GM08714 (cell line): ENCODE data around the gene AXIN2.
A peak's percentile ranks its signal among the peaks of the same experiment; 100 is the strongest.

Source experiments
- H3K4me3 ChIP-seq: fragments of 200-500 bp; sonication (Bioruptor generic); 2 replicates; pipeline ENCODE4 v1.5.1; 2014; ENCODE audit warnings: mild to moderate bottlenecking, low read length, inconsistent platforms
- ZNF274 ChIP-seq: IDR thresholded peaks from 2 replicates; pipeline ENCODE4 v1.6.1; 2012; ENCODE audit warnings: mild to moderate bottlenecking, low read depth, low read length

The AXIN2 gene

DNA sequence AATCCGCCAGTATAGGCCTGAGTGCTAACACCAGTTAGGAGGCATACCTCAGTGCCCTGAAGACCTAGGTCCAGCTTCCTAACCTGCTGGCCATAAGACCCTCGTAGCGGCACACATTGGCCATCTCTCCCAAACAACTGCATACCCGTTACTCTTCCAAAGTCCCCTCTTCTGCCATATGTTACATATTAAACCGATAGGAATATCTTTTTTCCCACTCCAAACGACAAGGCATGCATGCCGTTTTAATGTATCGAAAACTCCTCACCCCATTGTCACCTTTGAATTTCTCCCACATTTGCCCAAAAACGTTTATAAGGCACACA is 721 bp upstream of the AXIN2 start:
- TF ChIP-seq ZNF274, result no peak
- no peak overlapping the region for H3K4me3 ChIP-seq

DNA sequence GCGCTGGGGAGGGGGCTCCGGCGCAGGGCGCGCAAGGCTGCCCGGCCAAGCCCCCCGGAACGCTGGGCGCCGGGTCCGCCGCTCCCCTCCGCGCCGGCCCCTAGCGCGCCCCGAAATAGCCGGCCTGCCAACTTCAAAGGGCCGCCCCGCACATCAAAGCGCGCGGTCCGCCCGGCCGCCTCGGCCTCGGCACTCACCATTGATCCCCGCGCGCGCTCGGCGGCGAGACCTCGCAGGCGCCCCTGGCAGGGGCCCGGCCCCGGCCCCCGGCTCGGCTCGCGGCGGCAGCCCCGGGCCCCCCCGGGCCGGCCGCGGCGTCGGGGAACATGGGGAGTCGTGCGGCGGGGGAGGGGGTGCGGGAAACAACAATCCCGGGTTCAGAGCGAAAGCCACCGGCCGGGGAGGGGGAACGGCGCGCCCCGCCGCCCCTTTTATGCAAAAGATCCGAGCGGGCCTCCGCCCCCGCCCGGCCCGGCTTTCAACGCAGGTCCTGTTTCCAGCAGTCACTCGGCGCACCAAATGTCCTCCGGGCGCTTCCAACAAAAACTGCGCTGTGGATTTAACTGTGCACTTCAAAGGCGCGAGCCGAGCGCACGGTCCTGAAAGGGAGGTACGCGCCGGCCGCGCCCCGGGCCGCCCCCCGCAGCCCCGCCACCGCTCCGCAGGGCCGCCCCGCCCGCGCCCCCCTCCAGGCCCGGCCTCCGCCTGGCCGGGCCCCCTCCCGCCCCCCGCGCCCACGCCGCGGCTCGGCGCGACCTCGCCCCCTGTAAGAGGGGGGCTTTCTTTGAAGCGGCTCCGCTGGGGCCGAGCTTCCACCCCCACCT is 608 bp downstream of the AXIN2 start:
- peak overlapping the region; percentile 68 for H3K4me3 ChIP-seq
- no peak for TF ChIP-seq ZNF274

DNA sequence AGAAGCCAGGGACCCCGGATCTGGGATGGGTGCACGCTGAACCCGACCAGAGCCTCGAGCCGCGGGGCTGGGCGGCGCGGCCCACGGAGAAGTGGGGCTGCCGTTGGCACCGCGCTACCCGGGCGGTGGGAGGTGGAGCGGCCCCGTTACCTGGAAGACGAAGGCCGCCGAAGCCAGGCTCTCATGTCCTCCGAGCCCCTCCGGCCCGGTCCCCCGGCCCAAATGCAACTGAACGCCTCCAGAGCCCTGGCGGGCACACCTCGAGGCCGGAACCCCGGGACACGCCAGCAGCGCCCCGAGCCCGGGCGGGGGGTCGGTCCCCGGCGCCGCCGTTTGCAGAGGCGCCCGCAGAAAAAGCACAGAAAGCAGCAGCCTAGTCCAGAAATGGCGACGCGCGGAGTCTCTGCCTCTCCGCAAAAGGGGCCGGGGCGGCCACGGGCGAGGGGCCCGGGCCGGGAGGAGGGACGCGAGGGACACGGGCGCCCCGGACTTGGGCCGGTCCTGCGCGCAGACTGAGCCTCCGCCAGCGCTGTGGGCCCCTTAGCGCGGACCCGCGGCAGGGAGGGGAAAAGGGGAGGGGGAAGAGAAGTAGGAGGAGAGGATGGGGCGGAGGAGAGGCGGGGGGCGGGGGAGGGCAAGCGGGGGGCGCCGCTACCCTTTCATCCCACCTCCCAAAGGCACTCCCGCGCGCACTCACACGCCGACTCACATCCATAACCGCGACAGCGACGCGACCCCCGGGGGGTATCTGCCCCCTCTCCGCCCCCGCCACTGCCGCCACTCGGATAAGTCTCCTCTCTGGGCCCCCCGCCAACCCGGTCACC is 1.4 kb downstream of the AXIN2 start:
- TF ChIP-seq ZNF274, result no peak
- peak overlapping the region; percentile 68 for H3K4me3 ChIP-seq

DNA sequence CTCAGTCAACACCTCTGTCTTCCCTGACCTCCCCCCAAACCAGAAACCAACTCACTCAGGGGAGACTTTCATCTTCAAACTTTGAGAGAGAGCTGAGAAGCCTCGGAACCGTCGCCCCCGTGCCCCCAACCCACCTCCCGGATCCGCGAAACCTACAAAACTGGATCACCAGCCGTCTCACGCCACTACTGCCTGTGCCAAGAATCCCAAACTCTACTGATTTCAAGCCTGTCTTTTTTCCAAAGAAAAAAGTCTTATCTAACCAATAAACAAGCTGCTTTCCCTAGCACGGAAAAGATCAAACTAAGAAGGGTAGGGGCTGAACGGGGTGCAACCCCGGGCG is 2.0 kb downstream of the AXIN2 start:
- TF ChIP-seq ZNF274, result no peak
- H3K4me3 ChIP-seq, result peak overlapping the region; percentile 68

DNA sequence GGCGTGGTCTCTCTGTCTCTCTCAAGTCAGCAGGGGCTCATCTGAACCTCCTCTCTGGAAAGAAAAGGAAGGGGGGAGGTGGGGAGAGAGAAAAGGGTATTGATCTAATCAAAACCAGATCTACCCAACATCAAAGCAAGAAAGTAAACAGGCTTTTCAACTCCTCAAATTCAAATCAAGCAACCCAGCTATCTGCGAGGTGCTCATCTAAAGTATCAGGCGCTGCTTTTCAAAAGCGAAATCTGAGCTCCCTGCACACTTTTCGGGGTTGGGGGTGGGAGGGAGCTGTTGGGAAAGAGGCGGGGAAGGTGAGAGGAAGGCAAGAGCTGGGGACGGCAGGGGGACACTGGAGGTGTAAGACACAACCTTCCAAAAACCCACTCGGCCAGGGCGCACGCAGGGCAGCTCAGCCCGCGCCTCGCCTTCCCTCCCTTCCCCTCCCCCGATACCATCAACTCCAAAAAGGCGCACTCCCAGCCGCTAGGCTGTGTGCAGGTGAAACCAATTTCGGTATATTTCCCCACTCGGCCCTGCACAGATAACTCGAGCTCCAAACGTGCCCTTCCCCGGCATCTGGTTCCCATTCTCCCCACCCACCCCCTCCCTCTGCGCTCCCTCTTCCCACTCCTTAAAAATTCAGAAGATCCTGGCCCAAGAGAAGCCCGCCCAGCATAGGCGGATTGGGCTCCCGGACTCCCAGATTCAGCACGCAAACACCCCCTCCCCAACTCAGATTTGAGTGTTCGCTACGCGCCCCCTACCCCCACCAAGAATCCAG is 2.6 kb downstream of the AXIN2 start:
- peak overlapping the region; percentile 68 for H3K4me3 ChIP-seq
- no peak for TF ChIP-seq ZNF274

DNA sequence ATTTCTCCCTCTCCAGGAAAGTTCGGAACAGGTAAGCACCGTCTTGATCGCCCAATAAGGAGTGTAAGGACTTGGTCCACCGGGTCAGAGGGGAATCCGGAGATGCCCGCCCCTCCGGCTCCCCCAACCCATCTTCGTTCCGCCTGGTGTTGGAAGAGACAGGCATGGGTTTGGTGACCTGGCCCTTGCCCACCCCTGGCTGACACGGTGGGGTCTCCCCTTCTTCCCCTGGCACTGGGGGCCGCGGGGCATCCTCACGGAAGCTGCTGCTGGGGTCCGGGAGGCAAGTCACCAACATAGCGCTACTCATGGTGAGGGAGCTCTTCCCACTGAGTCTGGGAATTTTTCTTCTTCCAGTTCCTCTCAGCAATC is 3.2 kb downstream of the AXIN2 start:
- TF ChIP-seq ZNF274, result no peak
- no peak overlapping the region for H3K4me3 ChIP-seq

DNA sequence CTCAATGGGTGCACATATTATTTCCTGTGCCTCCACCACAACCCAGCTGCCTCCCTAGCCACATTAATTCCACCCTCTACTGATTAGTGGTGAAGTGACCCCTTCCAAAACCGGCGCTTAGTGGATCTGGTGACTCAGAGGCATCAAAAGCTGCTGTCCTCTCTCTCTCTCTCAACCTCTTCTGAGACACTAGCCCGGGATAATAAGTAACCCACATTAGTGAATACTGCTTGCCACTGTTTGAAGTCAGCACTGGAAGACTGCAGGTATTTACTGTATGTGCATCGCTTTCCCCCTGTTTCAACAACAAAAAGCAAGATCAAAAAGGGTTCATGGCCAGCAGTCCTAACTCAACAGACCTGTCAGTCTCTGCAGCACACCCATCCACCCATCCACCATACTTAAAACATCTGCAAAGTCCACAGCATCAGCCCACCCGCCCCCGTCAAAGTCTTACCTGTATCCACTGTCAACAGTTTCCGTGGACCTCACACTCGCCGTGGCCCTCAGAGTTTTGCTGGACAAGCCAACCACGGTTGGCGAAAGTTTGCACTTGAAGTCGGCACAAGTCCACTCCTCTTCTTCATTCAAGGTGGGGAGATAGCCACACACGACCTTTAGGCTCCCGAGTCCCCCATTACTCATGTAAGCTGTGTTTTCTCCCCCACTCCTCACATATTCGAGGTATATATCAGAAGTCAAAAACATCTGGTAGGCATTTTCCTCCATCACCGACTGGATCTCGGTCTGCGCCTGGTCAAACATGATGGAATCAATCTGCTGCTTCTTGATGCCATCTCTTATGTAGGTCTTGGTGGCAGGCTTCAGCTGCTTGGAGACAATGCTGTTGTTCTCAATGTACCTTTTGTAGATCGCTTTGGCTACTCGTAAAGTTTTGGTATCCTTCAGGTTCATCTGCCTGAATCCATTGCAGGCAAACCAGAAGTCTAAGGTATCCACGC is 3.8 kb downstream of the AXIN2 start:
- peak overlapping the region; percentile 4; the same call in 1 of the 2 replicates for H3K4me3 ChIP-seq
- TF ChIP-seq ZNF274, result no peak

DNA sequence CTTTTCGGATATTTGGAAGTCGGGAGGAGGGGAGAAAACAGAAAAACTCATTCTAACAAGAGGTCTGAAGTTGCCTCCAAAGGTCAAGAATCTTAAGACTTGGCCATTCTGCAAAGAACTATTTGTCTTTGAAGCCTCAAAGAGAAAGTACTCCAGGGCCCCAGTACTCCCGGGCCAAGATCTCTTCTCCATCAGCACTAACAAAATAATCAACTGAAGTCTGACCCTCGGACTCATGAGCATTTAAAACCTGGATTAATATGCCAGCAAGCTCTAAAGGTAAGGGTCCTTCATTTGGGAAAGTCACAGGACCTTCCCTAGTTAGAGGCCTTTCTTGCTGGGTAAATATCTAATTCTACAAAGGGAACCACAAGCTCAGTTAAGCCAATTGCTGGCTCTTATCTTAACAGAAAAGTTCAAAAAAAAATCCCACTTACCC is 4.5 kb downstream of the AXIN2 start:
- no peak for TF ChIP-seq ZNF274
- no peak overlapping the region for H3K4me3 ChIP-seq

DNA sequence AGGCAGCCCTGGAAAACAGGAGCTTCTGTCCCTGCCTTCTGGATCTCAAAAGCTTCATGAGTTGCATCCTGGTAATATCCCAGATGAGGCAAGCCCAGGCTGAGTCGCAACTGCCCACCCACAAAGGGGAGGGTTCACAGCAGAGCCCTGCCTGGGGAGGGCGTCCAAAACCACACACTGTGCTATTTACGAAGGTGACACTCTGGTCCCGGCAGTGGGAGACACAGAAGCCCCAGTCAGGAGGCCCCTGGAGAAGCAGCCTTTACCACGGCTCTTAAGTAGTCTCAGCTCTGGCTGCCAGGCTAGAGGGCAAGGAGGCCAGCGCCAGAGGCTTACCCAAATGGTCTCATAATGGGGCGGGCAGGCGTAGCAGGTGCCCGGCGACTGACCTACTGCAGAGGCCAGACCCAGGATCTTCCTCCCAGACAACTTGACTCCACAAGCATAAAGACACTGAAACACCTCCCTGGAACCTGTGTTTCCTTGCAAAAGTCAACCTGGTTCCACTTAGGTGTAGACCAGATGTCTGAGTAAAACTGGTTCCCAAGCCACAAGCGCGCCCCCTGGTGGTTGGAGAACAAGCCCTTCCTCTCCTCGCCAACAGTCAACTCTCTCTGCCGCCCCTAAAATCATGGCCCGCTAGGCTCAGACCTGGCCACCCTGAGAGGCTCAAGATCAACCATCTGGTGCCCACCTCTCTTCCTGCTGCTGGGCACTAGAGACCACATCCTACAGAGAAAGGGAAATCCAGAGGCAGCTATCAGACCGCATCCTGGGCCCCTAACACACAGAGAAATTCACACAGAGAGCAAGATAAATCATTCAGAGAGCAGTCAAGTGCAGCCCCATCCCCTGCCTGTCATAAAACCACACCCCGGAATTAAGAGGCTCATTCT is 5.2 kb downstream of the AXIN2 start:
- TF ChIP-seq ZNF274, result no peak
- H3K4me3 ChIP-seq, result no peak overlapping the region

DNA sequence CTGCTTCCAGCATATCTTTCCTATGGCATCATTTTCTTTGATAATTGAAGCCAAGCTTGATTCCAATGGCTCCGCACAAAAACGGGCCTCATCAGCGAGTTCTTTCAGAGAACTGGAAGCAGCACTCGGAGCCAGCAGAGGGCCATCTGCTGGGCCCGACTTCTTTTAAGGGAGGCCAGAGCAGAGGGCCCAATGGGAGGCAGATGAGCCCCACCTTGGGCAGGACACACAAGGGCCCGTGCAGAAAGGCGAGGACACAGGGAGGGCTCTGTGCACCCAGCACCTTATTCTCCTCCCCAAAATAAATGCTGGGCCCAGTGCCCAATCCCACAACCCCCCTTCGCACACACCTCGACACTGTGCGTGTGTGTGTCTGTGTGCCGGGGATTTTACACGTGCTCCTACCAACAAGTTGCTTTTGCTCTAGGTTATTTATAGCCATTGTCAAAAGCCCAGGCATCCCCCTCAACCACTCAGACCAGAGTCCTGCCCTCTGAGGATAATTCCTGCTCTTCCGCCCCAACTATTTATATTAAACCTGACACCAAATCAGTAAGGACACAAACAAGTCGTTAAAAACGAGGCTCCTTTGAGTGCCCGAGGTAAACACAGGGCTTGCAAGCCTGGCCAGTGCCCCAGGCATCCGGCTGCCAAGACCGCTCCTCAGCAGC is 6.8 kb downstream of the AXIN2 start:
- no peak overlapping the region for H3K4me3 ChIP-seq
- TF ChIP-seq ZNF274, result no peak

DNA sequence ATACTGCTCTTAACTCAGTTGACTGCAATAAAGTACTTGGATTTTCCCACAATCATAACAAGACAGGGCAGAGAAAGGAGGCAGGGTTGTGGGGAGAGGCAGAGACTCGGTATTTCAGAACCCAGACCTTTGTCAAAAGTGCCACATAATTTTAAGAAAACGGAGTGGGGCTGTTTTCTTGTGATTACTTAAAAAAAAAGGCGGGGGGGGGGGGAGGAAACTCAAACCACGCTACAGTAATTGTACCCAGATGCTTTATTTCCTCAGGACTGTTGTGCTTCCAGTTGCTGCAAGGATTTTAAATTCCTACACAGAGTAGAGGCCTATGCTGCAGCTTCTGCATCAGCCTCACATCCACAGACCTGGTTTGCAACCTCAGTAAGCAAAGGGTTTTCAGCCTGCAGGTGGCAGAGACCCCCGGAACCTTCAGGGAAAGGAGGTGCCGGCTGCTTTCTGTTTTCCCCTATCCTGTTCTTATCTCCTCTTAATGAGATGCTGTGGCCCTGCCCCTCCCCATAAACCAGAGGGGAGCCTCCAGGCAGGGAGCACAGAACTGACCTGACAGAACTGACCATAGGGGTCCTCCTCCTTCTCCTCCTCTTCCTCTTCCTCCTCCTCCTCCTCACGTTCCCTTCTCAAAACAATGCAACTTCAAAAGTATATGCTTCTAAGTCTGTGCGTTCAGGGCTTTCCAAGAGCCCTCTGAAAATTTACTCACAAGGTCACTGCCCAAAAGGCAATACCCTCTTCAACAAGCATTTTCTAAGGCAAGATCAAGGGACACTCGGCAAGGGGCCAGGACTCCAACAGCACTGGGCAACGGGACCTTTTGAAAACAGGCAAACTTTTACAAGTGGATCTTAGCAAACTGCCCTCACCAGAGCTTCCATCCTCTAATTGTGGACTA is 7.5 kb downstream of the AXIN2 start:
- TF ChIP-seq ZNF274, result no peak
- no peak overlapping the region for H3K4me3 ChIP-seq
